Activated naive CD4-positive, alpha-beta T cell treated with Interleukin-2 at 50 U/mL for 16 hours (primary cell): ENCODE measurements around the gene CA6.
"Not testable (repeated sequence)": the region's sequence is repeated elsewhere in the genome, so short reads cannot be mapped to it uniquely, and the experiment has no call there.

ENCODE experiments used
- DNase-seq: peaks from one replicate; pipeline ENCODE4 v3.0.0-alpha.2; 2020

CA6 gene

GRCh38 chr1:8976338-8976737, 30.7 kb downstream of the CA6 start:
- no peak for DNase-seq

GRCh38 chr1:8976896-8977450, 31.3 kb downstream of the CA6 start:
- no peak for DNase-seq

DNA sequence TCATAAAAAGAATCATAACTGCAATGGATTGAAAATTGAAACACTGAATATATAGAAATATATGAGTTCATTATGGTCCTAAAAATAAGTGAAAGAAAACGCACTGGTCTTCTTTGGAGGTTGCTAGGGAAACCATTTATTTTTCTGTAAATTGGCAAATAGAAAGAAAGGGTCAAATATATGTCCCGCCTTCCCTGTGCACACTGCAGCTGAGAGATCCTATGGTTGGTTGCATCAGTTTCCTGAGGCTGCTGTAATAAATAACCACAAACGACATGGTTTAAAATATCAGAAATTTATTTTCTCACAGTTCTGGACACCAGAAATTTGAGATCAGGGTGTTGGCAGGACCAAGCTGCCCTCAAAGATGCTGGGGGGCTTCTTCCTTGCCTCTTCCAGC, 35.0 kb downstream of the CA6 start:
- no peak for DNase-seq

DNA sequence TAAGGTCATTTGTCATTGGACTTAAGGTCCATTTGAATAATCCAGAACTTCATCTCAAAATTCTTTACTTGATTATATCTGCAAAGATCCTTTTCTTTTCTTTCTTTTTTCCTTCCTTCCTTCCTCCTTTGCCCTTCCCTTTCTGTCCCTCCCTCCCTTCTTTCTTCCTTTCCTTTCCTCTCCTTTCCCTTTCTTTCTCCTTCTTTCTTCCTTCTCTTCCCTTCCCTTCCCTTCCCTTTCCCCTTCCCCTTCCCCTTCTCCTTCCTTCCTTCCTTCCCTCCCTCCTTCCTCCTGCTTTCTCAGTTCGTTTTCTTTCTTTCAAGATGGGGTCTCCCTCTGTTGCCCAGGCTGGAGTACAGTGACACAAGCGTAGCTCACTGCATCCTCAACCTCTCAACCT, 35.5 kb downstream of the CA6 start:
- no peak for DNase-seq

- no peak for DNase-seq
Measured at GRCh38 chr1:8984203-8984602, 38.5 kb downstream of the CA6 start.

DNA sequence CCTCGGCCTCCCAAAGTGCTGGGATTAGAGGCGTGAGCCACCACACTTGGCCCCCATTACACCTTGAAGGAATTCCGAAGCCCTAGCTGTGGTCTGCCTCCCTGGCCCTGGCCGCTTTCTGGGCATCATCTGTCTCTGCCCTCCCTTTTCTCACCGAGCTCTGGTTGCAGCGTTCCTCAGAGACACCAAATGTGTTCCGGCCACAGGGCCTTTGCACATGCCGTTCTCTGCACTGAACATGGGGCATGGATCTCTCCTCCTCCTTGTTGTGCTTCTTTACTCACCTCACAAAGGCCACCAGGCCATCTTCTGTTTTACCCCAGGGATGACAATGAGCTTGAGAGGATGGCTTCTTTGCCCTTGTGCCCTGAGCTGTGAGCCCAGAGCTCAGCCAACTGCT, 39.3 kb downstream of the CA6 start:
- DNase-seq, result no peak

DNA sequence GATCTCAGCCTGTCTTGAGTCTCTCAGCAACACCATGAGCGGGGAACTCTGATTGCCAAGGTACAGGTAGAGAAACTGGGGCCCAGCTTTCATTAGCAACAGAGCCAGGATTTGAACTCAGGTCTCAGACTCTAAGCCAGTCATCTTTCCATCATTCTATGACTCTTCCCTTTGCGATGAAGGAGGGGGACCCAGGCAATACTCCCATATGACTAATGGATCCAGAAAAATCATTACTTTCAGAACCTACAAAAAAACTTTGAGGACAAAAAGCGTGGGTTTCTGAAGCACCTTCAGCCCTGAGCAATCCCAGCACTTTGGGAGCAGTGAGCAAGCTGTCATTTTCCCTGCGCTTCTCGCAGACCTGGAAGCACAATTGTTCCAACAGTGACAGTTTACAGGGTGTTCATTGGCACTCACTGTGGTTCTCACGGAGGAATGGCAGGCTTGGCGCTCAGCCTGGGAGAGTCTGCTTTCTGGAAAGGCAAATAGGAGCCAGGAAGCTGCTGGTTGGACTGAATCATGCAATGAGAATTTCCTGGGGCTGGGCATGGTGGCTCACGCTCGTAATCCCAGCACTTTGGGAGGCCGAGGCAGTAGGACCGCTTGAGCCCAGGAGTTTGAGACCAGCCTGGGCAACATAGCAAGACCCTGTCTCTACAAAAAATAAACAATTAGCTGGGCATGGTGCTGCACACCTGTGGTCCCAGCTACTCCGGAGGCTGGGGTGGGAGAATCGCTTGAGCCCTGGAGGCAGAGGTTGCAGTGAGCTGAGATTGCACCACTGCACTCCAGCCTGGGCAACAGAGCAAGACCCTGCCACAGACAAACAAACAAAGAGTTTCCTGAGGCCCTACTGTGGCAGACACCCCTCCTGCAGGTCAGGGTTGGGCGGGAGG, 40.5 kb downstream of the CA6 start:
- no peak for DNase-seq

DNA sequence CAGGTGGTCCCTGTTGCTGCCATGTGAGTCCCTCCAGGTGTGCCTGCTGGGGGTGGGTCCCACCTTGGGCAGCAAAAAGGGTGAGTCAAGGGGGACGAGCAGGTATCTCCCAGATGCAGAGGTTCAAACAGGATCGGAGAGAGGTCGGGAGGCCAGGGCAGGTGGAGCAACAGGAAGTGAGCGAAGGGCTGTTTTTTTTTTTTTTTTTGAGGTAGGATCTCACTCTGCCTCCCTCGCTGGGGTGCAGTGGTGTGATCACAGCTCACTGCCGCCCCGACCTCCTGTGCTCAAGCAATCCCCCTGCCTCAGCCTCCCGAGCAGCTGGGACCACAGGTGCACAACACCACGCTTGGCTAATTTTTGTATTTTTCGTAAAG, 41.1 kb downstream of the CA6 start:
- no peak for DNase-seq

DNA sequence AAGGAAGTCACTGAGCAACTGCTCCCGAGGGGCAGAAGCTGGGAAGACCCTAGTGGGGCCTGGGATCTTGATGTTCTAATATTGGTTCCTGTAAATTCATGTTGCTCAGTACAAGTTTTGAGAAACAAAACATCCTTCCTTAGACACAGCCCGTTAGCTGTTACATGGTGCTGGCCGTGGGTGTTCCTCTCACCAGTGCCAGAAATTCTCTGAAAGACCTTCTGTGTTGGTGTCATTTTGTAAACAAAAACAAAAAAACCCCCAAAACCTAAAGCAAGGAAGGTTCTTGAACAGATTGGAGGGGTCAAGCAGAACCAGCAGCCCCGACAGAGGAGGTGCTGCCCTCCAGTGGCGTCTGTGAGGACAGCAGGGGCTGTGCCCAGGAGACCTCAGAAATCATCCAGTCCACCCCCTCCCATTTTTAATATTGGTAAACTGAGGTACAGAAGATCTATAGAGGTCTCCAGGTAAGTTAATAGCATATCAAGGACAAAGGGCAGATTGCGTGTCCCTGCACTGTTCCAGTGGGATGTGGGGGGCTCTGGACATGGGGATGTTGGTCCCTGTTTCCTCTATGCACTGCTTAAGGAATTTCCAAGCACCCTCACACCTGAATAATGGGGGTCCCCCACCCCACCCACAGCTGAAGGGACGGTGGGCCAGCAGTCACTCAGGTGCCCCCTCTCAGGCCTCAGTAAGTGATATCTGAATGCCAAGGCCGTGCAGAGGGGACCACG, 42.4 kb downstream of the CA6 start:
- DNase-seq, result peak; percentile 73

DNA sequence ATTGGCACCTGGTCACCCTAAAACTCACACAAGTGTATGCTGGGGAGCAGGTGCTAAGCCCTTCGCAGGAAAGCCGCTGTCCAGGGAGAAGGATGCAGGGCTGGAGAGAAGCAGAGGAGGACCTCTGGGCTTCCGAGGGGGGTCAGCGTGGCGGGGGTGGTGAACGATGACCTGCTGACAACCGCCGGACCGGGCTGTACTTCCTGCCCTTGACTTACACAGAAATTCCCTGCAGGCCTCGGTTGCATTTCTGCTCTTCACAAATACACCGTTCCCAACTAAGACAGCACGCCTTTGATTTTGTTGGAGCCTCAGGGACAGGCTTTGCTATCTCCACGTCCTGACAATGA, 42.9 kb downstream of the CA6 start:
- DNase-seq, result no peak

GRCh38 chr1:8989061-8989460, 43.4 kb downstream of the CA6 start:
- no peak for DNase-seq

DNA sequence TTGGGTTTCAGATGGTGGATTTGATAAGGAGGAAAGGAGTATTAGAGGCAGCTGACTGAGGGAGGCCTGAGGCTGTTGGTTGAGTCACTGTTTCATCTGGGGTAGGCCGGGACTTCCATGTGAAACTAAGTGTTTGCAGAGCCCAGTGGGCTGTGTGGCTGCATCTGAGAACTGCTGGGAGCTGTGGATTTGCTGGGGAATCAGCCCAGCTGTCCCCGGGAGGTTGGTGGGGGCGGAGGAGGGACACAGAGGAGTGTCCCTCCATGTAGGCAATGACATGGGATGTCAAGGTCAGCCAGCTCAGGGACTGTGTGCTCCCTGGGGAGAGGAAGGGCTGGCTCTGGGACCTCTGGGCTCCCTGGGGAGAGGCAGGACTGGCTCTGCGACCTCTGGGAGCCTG, 44.2 kb downstream of the CA6 start:
- no peak for DNase-seq

DNA sequence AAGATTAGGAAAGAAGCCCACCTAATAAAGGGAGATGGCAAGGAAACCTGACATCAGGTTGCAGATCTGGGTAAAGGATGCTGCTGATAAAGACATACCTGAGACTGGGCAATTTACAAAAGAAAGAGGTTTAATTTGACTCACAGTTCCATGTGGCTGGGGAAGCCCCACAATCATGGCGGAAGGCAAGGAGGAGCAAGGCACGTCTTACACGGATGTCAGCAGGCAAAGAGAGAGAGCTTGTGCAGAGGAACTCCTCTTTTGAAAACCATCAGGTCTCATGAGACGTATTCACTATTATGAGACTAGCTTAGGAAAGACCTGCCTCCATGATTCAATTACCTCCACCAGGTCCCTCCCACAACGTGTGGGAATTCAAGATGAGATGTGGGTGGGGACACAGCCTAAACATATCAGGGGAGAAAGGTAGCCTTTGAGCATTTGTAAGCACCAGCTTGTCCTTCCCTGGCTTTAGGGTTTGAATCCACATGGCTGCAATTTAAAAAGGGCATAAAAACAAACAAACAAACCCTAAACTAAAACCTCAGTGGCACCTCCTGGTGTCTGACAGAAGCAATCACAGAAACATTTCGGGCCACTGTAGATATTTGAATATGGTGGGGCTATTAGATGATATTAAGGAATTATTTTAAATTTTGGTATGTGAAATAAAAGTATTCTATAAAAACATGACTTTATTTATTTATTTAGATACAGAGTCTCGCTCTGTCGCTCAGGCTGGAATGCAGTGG, 47.4 kb downstream of the CA6 start:
- DNase-seq, result no peak

DNA sequence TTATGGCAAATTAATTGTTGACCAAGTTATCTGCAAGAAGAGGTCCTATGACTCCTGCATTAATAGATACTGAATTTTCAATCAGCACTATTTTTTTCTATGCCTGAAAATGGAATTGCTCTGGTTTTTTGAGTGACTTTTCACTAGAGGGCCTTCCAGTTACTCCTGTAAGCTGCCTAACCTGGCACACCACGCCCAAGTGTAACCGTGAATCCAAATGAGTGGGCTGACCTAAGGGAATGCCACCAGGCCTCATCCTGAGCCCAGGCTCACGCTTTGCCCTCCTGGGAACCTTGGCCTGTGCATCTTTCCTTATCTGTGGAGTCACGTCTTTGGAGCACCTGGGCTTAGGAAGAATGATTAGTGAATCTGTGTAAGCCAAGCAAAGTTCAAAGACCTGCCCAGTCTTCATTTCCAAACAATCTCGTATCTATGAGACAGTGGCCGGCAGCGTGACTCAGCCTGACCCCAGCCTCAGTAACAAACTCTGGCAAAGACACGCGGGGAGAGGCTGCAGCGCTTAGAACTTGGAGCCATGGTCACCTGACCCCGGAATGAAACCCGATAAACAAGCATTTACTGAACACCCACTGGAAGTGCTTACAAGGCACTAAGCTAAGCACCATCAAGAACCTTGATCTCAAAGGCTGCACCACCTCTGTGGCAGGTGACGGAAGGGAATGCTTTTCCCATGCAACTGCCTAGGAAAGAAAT, 48.5 kb downstream of the CA6 start:
- DNase-seq, result not testable (repeated sequence)

DNA sequence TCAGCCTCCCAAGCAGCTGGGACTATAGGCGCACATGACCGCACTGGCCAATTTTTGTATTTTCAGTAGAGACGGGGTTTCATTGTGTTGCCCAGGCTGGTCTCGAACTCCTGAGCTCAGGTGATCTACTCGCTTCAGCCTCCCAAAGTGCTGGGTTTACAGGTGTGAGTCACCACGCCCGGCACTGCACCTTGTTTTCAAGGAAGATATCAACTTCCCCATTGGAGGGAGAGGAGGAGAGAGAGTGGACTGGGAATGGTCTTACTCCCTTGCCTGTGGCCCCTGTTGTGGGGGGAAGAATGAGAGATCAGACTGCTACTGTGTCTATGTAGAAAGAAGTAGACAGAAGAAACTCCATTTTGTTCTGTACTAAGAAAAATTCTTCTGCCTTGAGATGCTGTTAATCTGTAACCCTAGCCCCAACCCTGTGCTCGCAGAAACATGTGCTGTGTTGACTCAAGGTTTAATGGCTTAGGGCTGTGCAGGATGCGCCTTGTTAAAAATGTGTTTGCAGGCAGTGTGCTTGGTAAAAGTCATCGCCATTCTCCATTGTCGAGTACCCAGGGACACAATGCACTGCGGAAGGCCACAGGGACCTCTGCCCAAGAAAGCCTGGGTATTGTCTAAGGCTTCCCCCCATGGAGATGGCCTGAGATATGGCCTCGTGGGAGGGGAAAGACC, 56.0 kb downstream of the CA6 start:
- DNase-seq, result not testable (repeated sequence)

GRCh38 chr1:9002215-9002560, 56.5 kb downstream of the CA6 start:
- DNase-seq, result not testable (repeated sequence)

DNA sequence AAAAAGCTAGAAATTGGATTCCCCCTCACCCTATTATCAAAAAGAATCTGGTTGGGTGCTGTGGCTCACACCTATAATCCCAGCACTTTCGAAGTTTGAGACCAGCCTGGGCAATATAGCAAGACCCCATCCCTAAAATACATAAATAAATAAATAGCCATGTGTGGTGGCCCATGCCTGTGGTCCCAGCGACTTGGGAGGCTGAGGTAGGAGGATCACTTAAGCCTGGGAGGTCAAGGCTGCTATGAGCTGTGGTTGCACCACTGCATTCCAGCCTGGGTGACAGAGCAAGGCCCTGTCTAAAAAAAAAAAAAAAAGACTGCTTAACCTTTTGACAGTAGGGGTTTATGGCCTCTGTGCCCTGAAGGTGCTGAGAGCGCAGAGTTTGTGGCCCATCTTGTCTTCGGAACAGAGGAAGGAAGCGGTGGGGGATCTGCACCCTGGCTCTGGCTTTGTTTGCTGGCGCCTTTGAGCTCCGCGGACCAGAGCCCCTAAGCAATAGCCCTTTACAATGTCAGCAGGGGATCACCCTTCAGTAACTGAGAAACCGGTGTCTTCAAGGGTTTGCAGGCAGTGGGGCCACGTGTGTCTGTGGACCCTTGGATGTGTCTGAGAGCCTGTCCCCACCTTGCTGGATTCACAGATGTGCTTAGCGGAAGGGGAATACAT, 58.5 kb downstream of the CA6 start:
- no peak for DNase-seq

- DNase-seq, result peak; percentile 83
Measured at GRCh38 chr1:9004700-9005394, 59.2 kb downstream of the CA6 start.

DNA sequence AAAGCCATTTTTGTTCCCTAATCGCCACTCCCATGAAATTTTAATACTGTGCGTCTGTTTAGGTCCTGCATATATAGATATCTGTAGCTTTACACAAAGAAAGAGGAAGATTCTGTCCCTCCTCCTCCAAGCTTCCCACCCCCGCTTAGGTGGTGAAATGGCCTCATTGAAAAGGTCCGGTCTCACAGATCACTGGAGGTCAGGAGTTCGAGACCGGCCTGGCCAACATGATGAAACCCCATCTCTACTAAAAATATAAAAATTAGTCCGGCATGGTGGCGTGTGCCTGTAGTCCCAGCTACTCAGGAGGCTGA, 59.7 kb downstream of the CA6 start:
- no peak for DNase-seq

GRCh38 chr1:9006956-9007615, 61.4 kb downstream of the CA6 start:
- DNase-seq, result no peak

GRCh38 chr1:9008236-9008635, 62.6 kb downstream of the CA6 start:
- no peak for DNase-seq
